Activated effector memory CD4-positive, alpha-beta T cell treated with Interleukin-2 at 50 U/mL for 16 hours (primary cell): Measurements from ENCODE around the gene RPL13.

Experiments
- DNase-seq: peaks from one replicate; pipeline ENCODE4 v3.0.0-alpha.2; 2020

RPL13 gene

DNA sequence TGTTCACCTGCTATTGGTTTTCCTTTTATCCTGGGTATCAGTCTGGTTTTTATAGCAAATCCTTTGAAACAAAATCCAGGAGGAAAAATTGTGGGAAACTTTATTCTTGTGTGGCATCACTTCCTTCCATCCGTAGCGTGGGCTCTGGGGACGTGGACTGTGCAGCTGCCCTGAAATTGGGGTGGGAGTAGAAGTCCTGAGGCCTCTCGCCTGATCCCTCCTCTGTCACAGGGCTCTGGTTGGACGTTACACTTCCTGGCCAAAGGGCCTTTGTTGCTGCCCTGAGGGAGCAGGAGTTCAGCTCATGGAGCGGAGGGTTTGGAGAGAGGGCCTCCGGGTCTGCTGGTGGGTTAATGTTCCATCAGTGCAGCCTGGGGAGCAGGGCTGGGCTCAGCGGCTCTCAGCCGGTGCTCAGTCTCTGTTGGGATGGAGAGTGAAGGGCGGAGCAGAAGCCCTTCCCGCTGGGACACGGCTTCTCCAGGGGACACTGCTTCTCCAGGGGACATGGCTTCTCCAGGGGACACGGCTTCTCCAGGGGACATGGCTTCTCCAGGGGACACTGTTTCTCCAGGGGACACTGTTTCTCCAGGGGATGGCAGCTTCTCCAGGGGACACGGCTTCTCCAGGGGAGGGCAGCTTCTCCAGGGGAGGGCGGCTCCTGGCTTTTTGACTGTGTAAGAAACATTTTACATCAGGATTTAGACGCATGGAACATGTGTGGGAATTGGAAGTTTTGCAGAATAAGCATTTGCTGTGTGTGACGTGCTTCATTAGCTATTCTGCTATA is 15.2 kb upstream of the RPL13 start:
- DNase-seq, result no peak

DNA sequence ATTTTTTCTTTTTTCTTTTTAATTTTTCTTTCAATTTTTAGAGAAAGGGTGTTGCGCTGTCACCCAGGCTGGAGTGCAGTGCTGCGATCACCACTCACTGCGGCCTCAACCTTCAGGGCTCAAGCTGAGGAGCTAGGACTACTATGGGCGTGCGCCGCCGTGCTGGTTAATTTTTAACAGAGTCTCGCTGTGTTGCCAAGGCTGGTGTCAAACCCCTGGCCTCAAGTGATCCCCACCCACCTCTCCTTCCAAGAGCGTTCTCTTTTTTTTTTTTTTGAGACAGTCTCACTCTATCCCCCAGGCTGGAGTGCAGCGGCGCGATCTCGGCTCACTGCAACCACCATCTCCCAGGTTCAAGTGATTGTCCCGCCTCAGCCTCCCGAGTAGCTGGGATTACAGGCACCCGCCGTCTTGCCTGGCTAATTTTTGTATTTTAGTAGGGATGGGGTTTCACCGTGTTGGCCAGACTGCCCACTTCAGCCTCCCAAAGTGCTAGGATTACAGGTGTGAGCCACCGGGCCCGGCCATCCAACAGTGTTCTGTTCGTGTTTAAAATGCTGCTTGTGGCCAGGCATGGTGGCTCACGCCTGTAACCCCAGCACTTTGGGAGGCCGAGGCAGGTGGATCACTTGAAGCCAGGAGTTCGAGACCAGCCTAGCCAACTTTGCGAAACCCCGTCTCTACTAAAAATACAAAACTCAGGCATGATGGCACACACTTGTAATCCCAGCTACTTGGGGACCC is 14.5 kb upstream of the RPL13 start:
- DNase-seq, result no peak

DNA sequence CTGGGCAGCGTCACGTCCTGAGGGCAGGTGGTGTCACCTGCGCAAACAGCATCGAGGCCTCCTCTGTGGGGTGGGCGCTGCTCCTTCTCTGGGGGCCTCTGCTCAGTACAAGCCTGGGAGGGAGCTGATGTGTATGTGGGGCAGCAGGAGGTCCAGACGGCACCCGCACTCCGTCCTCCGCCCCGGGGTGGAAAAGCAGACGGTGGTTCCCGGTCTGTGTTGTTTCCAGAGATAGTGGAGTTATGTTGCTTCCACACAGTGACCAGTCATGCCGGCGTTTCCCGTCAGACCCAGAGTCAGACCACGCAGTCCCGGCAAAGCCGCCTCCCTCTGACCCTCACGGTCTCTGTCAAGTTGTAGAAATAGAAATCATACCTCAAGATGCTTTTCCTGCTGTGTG is 13.7 kb upstream of the RPL13 start:
- DNase-seq, result no peak

DNA sequence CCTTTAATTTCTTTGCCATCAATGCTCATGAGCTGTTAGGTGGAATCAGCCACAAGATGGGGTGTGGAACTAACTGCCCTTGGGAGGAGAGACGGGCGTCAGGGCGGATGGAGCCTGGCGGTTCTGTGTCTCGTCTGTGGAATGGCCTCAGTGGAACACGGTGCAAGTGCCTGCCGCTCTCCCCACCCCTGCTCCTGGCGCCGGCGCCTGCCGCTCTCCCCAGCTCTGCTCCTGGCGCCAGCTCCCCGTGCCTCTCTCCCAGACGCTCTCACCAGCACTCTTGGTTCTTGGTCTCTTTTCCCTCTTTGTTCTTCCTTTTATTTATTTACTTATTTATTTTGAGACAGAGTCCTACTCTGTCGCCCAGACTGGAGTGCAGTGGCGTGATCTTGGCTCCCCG is 13.2 kb upstream of the RPL13 start:
- no peak for DNase-seq

DNA sequence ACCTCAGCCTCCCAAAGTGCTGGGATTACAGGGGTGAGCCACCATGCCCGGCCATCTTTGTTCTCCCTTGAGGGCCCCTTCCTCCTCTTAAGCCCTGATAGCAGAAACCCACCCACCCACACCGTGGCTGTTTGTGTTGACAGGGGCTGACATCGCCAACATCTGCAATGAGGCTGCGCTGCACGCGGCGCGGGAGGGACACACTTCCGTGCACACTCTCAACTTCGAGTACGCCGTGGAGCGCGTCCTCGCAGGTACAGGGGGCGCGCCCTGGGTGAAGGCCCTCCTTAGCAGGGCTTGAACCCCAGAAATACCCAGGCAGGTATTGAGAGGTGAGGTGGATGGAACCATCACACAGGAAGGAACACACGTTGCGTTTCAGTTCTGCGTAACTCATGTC is 12.6 kb upstream of the RPL13 start:
- no peak for DNase-seq

DNA sequence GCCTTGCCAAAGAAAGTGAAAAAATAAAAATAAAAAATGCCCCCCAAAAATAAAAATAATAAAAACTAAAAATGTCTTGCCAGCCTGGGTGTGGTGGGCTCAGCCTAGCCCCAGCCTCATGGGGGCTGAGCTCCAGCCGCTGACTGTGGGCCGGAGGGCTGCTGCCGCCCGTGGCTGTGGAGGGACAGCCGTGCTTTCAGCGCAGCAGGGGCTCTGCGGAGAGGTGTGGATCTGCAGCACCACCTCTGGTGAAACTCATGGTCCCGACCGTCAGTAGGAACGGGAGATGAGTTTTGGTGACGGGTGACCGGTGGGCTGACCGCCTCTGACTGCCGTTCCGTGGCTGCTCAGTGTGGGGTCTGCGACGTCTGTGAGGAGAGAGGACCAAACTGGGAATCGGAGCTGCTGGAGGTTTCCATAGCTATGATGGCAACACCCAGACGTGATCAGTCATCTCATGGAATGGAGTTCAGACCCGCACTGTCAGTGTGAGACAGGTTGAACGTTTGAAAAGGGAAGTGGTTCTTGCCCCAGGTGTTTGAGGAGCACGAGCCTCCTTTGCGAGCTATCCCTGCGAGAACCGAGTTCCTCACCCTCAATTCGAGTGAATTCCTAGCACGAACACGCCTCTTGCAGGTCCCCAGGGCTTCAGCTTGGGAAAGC is 12.0 kb upstream of the RPL13 start:
- DNase-seq, result no peak

DNA sequence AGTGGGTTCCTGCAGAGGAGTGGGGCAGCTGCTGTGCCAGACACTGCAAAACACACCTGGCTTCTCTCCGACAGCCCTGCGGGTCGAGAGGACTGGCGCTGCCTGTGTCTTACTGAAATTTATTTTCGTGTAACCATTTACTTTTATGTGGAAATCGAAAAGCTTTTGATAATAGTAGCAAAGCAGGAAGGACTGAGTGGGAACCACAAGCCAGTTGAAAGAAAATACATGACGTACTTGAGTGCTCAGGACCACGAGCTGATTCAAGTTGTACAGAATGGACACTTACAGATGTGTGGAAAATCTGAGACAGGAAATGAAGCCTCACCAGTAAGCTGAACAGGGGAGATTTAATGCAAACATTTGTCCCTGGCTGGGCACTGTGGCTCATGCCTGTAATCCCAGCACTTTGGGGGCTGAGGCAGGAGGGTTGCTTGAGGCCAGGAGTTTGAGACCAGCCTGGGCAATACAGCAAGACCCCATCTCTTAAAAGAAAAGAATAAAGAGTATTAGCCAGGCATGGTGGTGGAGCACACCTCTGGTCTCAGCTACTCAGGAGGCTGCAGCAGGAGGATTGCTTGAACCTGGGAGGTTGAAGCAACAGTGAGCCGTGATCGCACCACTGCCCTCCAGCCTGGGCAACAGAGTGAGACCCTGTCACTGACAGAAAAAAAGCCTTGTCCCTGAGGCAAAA is 11.3 kb upstream of the RPL13 start:
- no peak for DNase-seq

DNA sequence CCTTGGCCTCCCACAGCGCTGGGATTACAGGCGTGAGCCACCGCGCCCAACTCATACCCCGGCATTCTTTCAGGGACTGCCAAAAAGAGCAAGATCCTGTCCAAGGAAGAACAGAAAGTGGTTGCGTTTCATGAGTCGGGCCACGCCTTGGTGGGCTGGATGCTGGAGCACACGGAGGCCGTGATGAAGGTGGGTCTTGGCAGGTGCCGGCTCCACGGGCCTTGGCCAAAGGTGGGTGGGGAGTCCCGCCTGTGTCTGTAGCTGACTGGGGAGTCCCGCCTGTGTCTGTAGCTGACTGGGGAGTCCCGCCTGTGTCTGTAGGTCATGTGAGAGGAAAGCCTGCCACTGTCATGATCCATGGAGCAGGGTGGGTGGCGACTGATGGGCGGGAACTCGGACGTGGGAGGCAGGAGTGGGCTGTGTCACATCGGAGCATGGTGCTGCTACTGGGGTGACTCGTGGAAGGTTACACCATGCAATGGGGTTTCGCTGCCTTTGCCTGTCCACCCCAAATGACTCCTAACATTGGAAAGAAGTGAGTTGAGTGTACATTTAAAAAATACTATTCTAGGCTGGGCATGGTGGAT is 10.0 kb upstream of the RPL13 start:
- no peak for DNase-seq

DNA sequence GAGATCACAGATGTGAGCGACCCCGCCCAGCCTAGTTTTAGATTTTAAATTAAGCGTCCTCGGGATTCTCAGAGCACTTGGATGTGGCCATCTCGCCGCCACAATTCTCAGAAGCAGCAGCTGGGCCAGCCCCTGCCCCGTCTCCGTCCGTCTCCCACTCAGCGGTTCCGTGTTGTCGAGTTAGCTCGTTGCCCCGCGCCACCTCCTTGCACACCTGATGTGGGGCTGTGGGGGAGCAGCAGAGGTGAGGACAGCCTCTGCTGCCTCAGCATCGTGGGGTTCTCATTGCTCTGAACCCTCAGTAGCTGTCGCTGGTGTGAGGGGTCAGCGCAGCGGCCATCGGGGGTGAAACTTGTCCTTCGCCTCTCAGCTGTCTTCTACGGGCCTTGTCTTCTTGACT is 8.2 kb upstream of the RPL13 start:
- no peak for DNase-seq

DNA sequence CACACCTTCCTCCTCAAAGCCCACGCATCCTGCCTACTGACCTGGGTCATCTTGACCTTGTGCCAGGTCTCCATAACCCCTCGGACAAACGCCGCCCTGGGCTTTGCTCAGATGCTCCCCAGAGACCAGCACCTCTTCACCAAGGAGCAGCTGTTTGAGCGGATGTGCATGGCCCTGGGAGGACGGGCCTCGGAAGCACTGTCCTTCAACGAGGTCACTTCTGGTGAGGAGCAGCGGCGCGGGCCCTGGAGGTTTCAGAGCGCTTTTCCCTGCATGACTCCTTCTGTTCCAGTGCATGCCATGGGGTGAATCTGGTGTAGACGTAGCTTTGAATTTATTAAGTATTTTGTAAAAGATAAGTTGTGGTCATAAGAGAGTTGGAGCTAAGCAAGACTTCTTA is 7.6 kb upstream of the RPL13 start:
- DNase-seq, result no peak

DNA sequence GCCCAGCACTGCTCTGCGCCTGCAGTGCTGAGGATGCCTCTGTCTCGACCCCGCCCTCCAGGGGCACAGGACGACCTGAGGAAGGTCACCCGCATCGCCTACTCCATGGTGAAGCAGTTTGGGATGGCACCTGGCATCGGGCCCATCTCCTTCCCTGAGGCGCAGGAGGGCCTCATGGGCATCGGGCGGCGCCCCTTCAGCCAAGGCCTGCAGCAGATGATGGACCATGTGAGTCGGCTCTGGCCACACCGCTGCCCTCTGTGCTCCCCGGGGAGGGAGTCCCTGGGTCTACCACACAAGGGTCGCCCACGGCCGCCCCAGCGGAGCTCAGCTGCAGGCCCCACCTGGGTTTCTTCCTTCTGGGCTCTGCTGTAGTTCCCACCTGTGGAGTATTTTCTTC is 6.7 kb upstream of the RPL13 start:
- no peak for DNase-seq

DNA sequence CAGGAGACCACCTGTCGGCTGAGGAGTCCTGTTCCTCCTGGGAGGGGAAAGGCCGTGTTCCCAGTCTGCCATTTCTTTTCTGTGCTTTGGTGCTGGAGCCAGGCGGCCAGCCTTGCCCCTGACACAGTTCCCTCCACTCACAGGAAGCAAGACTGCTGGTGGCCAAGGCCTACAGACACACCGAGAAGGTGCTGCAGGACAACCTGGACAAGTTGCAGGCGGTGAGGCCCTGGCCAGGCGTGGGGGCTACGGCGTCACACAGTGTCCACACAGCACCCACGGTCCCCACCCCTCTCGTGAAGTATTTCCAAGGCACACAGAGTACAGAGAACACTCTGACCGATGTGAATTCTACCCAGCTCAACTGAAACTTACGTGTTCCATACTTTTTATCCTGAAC is 6.1 kb upstream of the RPL13 start:
- no peak for DNase-seq

DNA sequence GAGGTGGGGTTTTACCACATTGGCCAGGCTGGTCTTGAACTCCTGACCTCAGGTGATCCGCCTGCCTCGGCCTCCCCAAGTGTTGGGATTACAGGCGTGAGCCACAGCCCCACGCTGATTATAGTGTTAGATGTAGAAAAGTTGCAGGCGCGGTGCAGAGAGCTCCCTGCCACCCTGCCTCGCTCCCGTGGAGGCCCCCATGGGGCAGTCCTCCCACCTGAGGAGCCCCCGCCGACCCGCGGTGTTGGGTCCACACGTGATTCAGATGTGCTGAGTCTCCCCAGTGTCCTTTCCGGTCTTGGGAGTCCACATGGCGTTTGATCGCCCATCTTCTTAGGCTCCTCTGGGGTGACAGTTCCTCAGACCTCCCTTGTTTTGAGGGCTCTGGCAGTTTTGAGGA is 5.2 kb upstream of the RPL13 start:
- no peak for DNase-seq

DNA sequence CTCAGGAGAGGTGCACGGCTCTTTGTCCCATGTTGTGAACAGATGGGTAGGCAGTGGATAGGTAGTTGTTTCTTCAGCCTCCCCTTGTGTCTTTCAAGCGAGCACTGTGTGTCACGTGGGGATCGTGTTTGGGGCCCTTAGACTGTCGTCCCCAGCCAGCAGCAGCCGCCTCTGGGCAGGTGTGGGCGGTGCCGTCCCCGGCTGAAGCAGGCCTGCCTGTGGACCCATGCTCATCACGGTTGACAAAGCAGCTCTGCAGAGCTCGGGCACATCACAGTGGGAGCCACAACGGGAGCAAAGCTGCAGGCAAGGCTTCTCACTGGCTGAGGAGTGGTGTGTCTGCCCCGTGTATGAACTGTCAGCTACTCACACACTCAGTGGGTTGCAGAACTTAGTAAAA is 4.7 kb upstream of the RPL13 start:
- DNase-seq, result no peak

DNA sequence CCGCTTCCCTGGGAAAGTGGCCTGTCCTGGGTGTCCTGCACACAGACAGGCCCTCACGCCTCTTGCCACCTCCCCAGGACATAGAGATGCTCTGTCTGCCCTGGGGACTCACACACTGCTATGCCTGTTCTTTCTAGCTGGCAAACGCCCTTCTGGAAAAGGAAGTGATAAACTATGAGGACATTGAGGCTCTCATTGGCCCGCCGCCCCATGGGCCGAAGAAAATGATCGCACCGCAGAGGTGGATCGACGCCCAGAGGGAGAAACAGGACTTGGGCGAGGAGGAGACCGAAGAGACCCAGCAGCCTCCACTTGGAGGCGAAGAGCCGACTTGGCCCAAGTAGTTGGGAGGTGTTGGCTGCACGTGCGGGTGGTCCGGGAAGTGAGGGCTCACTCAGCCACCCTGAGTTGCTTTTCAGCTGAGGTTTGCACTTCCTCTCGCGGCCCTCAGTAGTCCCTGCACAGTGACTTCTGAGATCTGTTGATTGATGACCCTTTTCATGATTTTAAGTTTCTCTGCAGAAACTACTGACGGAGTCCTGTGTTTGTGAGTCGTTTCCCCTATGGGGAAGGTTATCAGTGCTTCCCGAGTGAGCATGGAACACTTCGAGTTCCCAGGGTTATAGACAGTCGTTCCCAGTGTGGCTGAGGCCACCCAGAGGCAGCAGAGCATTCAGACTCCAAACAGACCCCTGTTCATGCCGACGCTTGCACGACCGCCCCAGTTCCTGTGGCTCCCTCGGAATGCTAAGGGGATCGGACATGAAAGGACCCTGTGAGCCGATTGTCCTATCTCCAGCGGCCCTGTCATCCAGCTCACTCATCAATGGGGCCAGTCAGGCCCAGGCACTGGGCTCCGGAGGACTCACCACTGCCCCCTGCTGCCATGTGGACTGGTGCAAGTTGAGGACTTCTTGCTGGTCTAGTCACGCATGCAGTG is 3.5 kb upstream of the RPL13 start:
- DNase-seq, result peak; percentile 66

DNA sequence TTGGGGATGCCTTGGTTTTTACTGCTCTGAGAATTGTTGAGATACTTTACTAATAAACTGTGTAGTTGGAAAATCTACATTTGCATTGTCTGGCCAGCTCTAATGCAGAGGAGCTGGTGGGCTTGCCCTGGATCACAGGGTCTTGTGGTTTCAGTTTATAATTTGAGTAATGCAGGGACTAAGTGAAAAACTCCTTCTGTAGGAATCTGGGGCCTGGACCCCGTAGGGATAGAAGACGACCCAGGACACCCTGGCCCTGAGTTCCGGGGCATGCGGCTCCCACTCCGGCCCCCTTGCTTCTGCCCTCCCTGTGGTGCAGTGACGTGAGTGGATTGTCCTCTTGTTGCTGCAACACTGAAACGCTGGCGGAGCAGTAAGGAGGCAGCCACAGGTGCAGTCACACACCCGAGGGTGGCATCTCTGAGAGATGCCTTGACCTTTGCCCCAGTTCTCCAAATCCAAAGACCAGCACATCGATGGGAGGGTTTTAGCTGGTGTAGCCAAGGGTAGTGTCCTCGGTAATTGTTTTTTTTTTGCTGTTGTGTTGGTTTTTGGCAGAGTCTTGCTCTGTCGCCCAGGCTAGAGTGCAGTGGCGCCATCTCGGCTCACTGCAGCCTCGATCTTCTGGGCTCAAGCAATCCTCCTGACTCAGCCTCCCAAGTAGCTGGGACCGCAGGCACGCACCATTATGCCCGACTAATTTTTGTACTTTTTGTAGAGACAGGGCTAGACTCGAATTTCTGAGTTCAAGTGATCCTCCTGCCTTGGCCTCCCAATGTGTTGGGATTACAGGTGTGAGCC is 2.6 kb upstream of the RPL13 start:
- no peak for DNase-seq

DNA sequence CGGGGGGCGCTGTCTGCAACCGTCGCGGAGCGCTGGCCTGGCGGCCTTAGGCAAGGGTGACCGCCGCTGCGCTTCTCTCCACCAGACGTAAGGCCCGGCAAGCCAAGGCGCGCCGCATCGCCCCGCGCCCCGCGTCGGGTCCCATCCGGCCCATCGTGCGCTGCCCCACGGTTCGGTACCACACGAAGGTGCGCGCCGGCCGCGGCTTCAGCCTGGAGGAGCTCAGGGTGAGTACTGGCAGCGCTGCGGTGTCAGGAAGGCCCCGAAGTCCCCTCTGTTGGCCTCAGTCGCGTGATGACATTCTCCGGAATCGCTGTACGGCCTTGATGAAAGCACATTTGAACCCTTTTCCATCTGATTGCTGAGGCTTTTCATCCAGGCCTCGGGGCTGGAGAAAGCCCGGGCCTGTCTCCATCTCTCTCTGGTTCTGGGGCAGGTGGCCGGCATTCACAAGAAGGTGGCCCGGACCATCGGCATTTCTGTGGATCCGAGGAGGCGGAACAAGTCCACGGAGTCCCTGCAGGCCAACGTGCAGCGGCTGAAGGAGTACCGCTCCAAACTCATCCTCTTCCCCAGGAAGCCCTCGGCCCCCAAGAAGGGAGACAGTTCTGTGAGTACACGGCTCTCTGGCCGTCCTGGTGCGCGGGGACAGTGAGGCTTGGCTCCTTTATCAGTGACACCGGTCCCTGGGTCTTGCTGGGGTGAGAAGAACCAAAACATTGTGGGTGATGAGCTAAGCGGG is 831 bp downstream of the RPL13 start:
- no peak for DNase-seq

DNA sequence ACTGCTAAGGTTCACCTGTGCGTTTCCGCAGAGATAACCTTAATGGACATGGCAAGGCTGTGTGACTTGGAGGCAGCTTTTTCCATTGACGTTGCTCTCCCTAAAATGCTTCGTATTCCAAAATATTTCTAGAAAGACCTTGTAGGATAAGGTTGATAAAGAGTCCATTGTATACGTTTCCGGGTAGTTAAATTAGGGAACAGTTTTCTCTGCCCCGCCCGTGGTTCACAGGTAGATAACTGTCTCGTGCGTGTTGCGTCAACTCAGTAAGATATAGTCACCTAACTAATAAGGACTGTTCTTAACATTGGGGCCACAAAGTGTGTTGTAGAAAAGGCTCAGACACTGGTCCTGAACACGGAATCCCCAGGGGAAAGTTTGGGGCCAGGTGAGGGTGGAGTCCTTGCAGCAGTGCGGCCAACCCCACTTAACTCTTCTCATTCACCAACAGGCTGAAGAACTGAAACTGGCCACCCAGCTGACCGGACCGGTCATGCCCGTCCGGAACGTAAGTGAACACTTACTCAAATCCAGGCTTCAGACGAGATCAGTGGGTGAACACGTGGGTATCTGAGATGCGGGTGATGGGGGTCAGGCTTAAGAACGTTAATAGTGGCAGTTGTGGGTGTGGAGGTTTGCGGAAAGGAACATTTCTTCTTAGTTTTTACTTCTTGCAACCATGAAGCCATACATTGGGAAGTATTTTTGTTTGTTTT is 1.6 kb downstream of the RPL13 start:
- no peak for DNase-seq

DNA sequence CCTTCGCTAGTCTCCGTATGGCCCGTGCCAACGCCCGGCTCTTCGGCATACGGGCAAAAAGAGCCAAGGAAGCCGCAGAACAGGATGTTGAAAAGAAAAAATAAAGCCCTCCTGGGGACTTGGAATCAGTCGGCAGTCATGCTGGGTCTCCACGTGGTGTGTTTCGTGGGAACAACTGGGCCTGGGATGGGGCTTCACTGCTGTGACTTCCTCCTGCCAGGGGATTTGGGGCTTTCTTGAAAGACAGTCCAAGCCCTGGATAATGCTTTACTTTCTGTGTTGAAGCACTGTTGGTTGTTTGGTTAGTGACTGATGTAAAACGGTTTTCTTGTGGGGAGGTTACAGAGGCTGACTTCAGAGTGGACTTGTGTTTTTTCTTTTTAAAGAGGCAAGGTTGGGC is 2.5 kb downstream of the RPL13 start:
- DNase-seq, result no peak
